Measurements from ENCODE around the gene ITIH5.

The ITIH5 gene

DNA sequence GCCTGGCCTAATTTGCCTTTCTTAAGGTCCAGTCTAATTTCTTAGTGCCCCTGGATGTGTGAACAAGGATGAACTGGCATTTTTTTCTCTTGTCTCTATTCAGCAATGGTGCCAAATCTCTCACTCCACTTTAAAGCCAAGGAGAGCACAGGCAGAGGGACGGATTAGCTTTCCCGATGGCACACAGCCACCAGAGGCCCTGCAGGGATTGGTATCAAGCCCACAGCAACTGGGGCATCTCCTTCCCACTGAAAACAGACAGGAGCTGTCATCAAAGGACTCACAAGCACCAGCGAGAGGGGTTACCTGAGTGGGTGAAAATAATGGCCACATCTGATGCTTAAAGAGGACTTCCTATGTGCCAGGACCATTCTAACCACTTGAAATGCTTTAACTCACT lies 83.1 kb downstream of the ITIH5 start:
- no peak for DNase-seq

DNA sequence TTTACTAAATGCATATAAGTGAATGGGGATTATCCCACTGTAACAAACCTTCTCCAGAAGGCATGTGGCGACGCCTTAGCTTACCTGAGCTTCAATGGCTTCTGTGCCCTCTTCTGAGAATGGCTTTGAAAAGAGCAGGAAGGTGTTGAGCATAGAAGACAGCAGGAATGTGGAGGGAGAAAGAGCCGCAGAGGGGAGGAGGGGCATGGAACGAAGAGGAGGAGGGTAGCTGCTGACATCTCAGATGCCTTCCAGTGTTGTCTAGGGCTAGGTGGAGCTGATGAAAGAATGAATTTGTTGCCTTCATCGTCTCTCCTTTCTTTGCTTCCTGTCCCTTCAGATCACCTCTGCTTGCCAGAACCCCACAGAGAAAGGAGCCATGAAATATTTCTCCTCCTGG lies 86.2 kb downstream of the ITIH5 start:
- DNase-seq = no peak

DNA sequence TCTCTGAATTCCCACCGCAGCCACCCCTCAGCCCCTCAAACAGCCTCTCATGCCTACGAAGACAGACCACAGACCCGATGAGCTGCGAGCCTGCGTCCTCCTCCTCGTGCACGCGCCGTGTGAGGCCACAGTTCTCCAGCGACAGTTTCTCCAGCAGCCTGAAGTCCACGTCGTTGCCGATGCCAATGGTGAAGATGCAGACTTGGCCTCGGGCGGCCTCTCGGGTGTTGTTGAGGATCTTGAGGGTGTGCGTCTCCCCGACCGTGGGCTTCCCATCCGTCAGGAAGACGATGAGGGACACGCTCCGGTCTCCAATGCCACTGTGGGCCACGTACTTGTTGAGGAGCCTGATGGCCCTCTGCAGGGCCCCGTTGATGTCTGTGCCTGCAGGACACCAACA lies 87.1 kb downstream of the ITIH5 start:
- DNase-seq = no peak

DNA sequence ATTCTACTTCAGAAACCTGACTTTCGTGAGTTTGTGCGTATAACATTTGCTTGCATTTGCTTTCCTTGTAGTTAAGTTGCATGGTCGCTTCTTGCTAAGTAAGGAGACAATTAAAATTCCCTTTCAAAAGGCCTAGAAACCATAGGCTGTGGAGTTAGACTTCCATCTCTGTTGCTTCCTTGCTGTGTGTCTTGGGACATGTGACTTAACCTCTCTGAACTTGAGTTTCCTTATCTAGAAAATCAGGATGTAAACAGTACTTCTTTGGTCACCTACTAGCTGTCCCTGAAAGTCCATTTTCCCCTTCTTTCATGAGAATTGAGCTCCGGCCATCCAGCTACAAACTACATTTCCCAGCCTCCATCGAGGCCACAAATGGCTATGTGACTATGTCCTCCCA lies 89.2 kb downstream of the ITIH5 start:
- no peak for DNase-seq

DNA sequence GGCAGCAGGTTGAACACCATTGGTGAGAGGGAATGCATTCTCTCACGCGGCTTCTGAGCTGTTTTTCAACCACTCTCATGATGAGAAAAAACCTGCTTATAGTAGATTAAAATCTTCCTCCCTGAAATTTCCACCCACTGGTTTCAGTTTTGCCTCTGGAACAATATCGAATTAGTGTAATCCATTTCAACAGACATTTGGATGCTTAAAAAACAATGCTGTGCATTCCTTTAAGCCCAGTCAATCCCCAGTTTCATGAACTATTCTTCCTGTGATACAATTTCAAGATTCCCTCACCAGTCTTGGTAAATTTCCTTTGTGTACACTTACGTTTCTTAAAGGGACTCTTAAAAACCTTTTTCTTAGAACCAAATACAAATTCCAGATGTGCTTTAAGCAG lies 89.6 kb downstream of the ITIH5 start:
- DNase-seq = no peak

DNA sequence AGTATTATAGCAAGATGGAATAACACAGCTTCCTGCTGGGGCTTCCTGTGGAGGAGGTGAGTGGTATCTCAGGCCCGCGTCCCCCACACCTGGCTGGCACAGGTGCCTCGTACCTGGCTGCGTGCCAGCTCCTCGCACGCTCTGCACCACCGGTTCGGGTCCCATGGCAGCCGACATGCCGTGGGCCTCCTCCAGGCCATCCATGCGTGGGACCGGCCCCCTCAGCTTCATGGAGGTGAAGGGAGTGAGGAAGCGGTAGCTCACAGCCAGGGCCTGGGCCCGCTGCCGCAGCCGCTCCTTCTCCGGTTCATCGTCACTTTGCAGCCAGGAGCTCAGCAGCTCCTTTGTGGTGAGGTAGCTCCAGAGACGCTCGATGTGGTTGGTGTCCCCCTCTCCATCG lies 90.4 kb downstream of the ITIH5 start:
- no peak for DNase-seq

DNA sequence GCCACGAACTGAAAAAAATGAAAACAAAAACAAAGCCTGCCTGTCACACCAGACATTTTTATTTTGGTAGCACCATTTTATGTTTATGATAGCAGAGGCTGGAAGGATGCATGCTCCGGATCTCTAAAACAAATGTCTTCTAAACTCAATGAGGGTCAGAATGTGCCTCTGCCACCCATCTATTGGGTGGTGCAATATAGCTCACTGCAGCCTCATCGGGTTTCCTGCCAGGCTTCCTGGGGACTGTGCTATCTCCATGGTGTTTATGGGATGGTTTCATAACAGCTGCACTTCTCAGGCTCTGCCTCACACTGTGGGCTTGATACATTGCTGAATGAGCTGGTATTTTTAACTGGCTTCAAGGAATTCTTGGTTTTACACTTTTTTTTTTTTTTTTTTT lies 94.4 kb downstream of the ITIH5 start:
- DNase-seq = peak; percentile 41

DNA sequence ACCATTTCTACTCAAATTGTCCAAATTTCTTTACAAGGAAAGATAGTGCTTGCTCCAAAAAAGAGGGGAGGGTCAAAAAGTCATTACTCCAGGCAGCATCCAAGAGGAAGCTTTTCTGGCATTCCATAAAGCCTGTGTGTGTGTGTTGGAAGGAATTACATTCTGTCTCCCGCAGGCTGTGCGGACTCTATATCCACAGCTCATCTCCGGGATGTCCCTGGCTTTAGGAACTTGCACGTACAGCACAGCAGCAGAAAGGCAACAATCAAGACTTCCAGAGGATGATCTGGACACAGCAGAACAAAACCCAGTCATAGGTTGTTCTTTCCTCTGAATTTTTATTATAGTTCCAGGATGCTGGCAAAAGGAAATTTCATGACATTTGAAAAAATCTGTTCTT lies 94.8 kb downstream of the ITIH5 start:
- peak; percentile 23 for DNase-seq

DNA sequence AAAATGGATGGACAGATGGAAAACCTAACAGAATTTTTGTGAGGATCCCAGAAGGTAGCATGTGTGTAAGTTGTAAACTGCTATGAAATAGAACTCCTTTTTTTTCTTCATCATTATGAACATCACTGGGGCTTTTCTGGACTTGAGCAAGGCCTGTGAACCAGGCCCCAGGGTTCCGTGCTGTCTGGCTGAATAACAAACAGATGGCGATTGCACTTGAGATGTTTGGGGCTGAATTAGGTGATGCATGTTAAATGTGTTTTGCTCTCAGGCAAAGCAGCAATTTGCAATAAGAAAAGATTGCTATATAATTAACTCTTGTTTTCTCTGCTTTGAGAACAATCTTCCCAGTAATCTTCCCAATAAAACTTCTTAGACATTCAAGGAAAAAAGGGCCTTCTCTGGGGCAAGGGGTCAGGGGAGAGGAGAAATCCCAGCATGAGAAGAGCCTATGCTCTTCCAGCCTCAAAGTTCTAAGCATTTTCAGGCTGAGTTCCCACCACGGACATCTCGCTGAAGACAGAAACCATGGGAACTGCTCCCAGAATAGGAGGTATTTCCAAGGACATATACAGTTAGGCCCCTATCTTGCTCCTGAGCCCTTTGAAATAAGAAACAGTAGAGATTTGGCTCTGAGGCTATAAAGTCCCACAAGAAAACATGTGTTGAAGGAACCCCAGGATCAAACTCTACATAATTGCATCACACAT lies 98.7 kb downstream of the ITIH5 start:
- DNase-seq = no peak

DNA sequence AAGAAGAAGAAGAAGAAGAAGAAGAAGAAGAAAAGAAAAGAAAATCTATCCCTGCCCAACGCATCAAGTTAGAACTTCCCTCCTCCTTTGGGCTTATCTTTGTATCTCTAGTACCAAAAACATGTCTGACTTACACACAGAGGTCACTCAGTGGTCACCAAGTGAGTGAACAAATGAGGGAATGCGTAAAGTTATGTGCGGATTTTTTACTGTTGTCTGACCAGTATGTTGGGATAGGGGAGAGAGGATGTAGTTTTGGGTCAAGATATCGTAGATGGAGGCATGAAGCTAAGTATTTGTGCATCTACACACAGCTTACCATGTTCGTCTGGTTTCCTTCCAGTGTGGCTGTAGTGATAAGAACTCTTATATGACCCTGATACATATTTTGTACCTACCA lies 99.9 kb downstream of the ITIH5 start:
- no peak for DNase-seq

DNA sequence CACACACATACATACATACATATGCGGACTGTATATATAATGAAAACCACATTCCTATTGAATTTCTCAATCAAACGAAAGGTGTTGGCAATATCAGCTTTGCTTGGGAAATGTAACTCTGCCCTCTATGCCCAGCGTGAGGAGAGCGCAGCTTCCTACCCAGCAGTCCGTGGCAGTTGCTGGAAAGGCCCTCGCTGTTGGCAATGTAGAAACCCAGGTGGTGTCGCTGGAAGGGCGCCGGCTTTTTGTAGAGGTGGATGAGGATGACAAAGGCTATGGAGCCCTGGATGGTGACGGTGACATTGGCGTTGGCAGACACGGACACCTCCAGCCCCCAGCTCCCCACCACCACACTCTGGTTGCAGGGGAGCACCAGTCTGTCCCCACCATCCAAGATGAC lies 100.9 kb downstream of the ITIH5 start:
- DNase-seq = no peak

DNA sequence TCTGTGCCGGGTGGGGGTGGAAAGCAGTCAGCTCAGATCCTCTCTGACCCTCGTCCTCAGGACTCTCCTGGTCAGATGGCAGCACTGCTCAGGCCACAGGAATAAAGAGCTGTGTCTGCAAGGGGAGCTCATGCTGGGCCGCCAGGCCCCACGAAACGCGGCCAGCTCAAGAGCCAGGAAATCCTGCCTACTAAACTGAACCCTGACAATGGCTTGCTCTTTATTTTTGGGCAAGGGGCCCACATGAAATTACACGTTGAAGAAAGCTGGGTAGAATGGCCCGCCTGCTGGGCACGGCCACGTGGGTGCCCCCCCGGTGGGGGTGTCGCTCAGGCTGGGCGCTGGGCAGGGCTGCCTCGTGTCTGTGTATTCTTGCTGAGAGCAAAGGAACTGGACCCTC lies 103.0 kb downstream of the ITIH5 start:
- no peak for DNase-seq

DNA sequence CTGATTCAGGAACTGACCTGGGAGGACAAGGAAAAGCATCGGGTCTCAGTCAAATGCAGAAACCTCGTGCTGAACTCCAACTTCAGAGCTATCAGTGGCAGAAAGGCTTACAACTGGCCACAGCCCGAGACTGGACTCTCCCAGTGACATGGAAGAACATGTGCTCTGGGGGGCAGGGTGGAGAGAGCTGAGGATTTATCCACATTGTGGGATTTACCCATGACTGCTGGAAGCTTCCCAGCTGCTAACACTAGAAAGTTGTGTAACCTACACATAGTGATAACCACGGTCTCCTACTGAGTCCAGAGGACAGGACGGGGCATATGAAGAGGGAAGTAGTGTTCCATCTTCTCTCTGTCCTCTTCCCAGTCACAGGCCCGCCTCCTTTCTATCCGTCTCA lies 103.4 kb downstream of the ITIH5 start:
- DNase-seq = no peak

DNA sequence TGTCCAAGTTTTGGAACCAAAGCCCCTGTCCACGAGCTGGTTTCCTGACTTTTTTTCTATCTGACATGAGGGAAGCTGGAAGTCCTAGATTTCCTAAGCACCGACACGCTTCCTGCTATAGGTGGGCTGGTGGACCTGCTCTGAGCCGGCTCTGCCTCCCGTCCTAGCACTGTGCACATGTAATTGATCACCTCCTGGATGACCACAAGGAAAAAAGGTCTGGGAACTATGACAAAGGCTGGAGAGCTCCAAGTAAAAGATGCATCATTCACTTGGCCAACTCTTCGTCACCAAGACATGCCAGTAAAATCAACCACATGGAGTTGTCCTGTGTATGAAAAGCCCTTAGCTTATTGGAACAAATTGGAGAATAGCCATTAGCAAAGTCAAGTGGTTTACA lies 104.8 kb downstream of the ITIH5 start:
- no peak for DNase-seq

DNA sequence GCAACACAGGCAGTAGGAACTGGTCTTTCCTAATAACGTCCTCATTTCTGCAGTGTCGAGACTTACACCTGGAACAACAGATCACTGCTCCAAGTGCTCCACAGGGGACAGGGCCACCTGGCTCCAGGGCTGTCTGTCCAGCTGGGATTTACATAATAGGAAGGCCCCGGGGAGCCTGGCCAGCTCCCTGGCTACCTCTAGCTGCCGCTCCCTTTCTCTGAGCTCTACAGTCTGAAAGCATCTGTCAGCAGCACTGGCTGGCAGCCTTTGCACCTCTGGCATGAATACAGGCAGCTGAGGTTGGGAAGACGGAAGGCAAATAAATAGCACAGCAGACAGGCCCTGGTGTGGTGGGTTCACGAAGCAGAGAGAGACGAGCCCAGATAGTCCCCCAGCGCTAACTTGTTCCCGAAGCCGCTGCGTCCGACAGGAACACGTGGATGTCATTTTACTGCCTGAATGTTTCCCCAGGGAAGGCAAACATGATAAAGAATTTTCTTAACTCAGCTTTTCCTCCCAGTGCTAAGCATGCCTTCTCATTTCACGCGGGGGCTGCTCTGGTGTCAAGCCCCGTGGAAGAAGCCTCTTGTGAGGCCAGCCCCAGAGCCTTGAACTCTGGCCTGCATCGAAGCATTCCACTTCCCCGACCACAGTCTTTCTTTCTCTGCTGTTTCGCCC lies 105.4 kb downstream of the ITIH5 start:
- no peak for DNase-seq

DNA sequence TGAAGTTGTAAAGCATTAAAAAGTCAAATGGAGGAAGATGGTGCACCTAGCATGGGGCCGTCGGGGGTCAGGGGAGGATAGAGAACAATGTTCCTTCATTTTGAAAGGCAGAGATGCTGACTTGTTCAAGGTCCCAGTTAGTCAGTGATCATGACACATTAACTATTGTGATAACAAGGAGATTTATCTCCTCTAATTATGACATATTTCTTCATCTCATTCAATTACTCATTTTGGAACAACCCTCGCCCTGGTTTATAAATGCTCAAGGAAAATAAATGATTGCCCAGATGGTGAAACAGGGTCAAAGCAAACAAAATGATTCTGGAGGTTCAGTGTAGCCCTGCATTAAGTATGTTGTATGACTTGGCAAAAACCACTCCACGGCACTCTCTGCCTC lies 106.2 kb downstream of the ITIH5 start:
- no peak for DNase-seq

DNA sequence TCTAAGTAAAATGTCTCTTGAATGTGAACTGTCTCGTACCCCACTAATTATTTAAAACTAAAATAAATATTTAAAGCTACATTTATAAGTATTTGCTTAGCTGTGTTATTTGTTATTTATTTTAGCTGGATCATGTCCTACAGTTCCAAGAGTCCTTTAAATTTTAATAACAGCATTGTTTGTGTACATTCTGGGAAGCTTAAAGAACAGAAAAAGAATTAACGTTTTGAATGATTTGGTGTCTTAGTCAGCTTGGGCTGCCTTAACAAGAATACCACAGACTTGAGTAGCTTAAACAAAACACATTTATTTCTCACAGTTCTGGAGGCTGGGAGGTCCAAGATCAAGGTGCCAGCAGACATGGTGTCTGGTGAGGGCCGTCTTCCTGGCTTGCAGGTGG lies 107.4 kb downstream of the ITIH5 start:
- DNase-seq = peak; percentile 57

DNA sequence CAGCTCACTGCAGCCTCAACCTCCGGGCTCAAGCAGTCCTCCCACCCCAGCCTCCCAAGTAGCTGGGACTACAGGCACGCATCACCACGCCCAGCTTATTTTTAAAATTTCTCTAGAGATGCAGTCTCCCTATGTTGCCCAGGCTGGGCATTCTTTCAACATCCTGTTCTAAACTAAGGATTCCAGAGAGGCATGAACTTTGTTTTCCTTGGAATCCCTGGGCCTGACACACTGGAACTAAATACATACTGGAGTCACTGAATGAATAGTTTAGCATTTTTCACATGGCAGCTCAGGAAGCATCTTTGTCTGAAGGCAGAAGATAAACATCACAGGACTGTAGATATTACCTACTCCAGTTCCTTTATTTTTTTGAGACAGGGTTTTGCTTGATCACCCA lies 108.7 kb downstream of the ITIH5 start:
- DNase-seq = peak; percentile 68

DNA sequence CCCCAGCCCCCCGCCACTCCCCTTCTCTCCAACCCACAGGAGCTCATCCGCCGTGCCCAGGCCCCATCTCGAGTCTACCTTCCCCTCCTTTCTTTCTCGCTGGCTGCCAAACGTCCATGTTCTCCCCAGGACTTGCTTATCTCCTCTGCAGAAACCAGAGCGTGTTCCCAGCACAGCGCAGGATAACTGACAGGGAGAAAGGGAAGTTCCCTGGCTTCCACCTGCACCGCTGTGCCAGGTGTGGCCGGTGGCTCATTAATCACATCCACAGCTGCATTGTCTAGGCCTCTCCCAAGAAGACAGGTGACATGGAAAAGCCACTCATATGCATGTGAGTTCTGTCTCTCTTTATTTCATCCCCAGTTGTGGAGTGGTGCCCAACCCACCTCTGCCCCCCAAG lies 113.2 kb downstream of the ITIH5 start:
- no peak for DNase-seq

DNA sequence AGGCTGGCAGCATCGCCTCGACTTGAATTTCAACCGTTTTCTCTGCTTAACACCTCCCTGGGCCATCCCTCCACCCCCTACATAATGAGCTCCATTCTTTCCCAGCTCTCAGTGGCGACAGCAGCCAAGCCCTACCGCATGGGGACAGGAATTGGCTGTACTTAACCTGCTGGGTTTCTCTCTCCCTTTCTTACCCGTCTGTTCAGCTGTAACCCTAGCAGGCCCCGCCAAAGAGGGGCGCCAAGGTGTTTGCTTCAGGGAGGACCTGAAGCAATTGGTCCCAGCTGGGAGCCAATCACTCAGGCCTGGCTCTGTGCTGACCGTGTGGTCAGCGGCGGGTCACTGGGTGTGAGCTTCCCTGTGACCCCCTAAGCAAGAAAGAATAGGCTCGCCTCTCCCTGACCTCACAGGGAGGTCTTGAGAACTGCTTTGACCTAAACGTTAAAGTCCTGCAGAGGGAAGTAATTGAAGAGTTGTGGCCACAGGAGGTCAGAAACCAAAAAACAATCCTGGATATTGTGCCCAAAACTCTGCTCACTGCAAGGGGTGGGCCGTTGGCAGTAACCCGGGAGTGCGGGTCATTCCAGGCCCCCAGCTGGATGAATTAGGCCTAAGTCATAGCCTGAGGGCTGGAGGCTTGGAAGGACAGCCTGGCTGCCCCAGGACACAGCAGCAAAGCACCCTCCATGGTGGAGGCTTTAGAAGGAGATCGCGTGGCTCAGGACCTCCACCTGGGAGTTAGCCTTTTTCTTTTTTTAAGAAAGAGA lies 114.6 kb downstream of the ITIH5 start:
- no peak for DNase-seq

DNA sequence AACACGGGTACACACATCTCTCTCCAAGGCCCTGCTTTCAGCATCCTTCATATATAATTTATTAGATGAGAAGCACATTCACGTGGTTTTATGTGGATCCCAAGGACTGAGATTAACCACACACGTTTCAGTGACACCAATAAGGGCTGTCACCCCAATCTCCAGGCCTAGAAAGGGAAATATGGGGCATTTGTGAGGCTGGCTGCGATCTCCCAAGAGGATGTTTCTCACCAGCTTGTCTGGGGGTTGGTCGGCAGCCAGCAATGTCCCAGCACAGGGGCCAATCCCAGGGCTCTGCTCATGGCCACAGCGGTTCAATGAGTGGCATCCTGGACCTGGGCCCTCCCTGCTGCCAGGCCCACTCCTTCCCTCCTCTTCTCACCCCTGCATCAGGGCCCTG lies 115.5 kb downstream of the ITIH5 start:
- no peak for DNase-seq

DNA sequence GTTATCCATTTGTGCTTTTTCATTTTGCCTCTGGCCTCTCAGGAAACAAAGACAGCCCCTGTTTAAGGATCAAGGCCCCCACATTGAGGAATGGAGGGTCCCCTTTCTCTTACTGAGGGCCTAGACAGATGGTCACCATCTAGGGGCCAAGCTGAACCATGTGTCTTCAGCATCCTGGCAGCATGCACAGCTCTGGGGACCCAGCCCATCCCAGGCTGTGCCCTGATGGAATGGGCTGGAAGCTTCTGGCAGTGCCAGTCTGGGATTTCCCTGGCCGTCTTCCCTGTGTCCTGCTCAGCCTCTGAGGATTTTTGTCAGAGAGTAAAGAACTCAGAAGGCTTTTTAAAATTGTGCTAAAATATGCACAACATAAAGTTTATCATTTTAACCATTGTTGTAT lies 116.8 kb downstream of the ITIH5 start:
- no peak for DNase-seq

DNA sequence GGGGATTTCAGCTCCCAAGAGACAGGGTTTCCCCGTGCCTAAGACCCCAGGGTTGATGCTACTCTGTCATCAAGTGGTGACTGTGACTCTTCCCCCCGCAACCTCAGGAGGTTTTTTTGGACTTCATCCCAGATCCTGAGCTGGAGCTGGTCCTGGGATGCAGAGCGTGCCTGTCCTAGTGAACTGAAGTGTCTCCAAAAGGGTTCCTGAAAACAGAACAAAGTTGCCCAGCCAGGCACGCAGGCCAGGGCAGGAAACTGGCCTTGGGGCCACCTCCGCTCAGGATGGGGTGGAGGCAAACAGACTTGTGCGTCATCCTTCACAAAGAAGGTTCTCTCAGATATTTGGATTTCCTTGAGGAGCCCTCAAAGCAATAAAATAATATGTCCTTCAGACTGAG lies 118.9 kb downstream of the ITIH5 start:
- no peak for DNase-seq

DNA sequence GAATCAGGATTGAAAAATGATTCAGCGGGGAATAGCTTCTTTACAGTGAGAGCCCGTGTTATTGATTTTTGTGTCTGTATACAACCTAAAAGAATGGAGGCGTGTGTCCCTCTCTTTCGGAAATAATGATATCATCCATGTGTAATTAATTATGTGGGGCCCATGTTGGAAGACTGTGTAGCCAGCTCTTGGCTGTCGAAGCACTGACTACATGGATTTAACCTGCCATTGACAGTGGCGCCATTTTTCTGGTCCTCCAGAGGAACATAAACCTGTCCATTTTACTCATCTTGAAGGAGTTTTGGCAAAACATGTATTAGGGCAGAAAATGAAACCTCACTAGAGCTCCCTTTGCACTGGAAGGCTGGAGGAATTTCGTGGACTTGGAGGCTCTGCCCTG lies 119.6 kb downstream of the ITIH5 start:
- DNase-seq = no peak
